HG03558 (cell line): Measurements from ENCODE around the gene ACCSL.

ENCODE experiments used
- ATAC-seq: cut with Tn5 transposase; IDR thresholded peaks from one replicate; pipeline ENCODE4 v1.9.1; 2021; ENCODE audit warnings: moderate number of reproducible peaks; ENCODE audit not compliant: unreplicated experiment; ENCODE audit errors: extremely low read depth

Gene ACCSL

DNA sequence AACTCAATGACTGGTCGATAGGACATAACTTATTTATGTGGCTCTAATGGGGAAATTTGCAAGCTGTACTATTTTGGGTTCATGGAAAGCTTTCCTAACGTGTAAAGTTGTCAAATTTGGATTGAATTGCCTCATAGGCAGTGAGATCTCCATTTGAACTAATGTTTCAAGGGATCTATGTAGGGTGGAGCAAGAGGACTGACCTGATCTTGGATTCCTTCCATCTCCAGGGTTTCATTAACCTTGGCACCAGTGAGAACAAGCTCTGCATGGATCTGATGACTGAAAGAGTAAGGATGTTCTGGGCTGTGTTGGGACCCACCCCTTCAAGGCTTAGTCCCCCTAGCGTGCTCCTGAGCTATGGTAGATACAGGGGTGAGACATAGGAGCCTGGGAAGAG lies 2.1 kb downstream of the ACCSL start:
- no peak for ATAC-seq

DNA sequence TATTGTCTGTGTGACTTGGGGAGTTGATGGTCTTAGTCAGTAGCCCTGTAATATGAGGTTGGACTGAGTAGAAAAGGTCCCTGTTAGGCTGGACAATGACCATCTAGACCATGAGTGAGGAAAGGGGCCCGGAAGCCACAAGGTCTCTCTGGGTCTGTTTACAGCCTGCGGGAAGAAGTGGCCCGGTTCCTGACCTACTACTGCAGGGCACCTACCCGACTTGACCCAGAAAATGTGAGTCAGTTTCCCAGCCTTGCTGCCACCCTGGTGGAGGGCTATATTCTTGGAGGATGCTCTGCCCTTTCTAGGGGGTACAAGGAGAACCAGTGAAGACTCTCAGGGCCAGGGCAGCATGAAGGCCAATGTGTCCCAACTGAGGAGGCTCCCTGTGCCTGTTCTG lies 3.4 kb downstream of the ACCSL start:
- ATAC-seq: no peak

GRCh38 chr11:44057340-44057739 lies 9.6 kb downstream of the ACCSL start:
- no peak for ATAC-seq

- no peak for ATAC-seq
These were observed 10.5 kb downstream of the ACCSL start for GRCh38 chr11:44058275-44058674.

DNA sequence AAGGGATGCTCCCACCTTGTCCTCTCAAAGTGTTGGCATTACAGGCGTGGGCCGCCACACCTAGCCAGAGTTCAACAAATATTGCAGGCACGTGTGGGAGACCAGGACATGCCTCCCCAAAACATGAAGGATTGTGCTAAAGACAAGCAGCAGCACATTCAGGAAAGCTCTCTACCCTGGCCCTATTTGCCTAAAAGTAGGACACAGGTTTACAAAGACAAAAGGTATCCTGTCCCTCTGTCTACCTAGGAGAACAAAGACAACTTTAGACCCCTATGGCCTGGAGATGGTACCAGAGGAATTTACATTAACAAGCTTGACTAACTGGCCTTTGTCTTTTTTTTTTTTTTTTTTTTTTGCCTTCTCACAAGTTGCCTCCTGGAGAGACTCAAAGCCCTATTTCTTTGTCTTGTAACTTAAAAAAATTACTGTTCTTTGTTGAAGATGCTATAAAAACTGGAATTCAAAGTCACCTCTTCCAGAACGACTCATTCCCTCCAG lies 17.4 kb downstream of the ACCSL start:
- no peak for ATAC-seq

- ATAC-seq: peak; percentile 91
These were observed 18.3 kb downstream of the ACCSL start, which contains the start of gene ACCS for GRCh38 chr11:44065841-44066731. ACCS (plus strand) TSS chr11:44066270; CDS start chr11:44067628, 1,358 bp downstream.

DNA sequence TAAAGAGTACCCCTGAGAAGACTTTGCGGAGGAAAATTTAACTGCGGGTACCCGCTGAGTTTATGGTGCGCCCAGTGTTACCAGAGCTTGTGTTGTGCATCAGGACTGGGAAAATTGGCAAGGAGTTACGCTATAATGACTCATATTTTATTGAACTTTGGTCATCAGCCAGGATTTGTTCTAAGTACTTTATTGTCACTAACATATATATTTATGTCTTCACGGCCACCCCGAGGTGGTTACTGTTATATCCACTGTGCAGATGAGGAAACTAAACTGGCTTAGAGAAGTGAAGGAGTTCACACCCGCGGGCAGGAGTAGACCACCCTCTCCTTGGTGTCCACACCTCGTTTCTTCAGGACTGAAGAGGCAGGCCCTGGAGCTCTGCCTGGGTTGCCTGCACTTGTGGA lies 19.0 kb downstream of the ACCSL start:
- ATAC-seq: no peak

- no peak for ATAC-seq
These were observed 19.5 kb downstream of the ACCSL start for GRCh38 chr11:44067266-44067665.

- no peak for ATAC-seq
These were observed 20.4 kb downstream of the ACCSL start for GRCh38 chr11:44068180-44068579.

DNA sequence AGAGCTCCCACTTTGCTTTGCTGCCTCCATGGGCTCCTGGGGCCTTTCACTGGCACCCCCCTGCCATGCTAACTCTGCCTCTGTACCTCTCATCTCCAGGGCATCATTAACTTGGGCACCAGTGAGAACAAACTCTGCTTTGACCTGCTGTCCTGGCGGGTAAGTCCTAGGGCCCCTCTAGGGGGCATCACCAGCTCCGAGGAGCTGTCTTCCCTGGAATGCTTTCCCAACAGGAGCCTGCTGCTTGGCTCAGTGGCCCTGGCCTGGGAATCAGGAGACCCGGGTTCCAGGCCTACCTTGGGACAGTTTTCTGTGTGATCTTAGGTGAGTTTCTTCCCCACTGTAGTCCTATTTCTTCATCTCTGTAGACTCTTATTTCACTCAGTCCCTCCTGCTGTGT lies 23.4 kb downstream of the ACCSL start:
- ATAC-seq: no peak

- no peak for ATAC-seq
These were observed 25.2 kb downstream of the ACCSL start for GRCh38 chr11:44072757-44073658.

GRCh38 chr11:44078794-44079193 lies 31.0 kb downstream of the ACCSL start:
- ATAC-seq: no peak

GRCh38 chr11:44079376-44079775 lies 31.6 kb downstream of the ACCSL start:
- ATAC-seq: no peak

- ATAC-seq: no peak
These were observed 33.2 kb downstream of the ACCSL start for GRCh38 chr11:44080951-44081350.

DNA sequence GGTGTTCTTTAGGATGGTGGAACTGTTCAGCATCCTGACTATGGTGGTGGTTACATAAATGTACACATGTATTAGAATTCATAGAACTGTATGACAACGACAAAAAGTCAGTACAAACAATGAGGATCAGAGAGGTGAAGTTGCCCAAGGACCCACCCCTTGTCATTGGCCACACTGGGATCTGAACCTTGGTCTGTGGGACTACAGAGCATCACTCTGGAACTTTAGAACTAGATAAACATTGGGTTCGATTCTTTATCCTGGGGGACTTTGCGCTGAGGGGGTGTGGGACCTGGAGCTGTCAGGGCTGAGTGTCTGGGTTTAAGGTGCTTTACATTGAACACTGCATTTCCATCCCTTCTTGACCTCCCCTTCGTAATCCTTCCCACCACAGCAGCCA lies 34.9 kb downstream of the ACCSL start:
- ATAC-seq: no peak

DNA sequence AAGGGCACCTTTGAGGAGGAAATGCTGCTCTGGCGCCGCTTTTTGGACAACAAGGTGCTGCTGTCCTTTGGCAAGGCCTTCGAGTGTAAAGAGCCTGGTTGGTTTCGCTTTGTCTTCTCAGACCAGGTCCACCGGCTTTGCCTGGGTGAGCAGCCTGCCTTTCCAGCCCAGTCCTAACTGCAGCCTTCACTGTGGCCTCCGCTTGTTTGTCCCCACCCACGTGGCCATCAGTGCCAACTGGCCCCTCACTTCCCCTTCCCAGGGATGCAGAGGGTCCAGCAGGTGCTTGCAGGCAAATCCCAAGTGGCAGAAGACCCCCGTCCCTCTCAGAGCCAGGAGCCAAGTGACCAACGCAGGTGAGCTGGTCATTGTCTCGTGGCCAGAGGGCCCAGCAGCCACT lies 35.7 kb downstream of the ACCSL start:
- ATAC-seq: no peak

GRCh38 chr11:44083906-44084305 lies 36.1 kb downstream of the ACCSL start:
- no peak for ATAC-seq

DNA sequence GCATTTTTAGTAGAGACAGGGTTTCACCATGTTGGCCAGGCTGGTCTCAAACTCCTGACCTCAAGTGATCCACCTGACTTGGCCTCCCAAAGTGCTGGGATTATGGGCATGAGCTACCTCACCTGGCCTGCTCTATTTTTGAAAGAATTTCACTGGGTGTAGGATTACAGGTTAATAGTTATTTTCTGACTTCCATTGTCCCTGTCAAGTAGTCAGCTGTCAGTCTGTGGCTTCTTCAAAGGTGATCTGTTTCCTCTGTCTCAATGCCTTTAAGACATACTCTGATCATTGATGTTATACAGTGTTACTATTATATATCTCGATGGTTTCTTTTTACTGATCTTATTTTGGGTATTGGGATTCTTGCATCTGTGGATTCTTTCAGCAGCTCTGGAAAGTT lies 37.5 kb downstream of the ACCSL start:
- no peak for ATAC-seq

DNA sequence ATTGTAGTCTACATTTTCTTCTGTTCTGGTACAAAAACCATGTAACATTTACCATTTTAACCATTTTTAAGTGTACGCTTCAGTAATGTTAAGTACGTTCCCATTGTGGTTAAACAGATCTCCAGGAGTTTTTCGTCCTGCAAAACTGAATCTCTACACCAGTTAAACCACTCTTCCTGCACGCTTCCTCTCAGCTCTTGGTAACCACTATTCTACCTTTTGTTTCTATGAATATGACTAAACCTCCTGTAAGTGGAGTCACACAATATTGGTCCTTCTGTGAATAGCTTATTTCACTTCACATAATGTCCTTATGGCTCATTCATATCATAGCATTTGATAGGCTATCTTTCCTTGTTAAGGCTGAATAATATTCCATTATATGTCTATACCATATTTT lies 40.6 kb downstream of the ACCSL start:
- ATAC-seq: no peak

DNA sequence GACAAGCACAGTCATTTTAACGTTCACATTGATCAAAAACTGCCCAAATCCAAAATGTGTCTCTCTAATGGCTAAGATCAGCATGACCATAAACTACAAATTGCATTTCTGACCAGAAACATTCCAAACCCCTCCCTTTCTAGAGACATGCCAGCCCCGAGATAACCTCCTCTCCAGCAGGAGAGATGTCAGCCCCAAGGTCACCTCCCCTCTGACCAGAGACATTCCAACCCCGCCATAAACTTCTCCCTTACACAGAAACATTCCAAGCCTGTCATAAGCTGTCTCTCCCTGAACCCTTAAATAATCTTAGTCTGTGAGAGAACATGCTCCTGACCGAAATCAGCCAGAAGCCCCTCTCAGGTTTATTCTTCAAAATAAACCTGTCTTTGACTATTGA lies 41.1 kb downstream of the ACCSL start:
- ATAC-seq: no peak

GRCh38 chr11:44090539-44090938 lies 42.8 kb downstream of the ACCSL start:
- no peak for ATAC-seq
